ENCODE data around the gene PKD2L2. TPM values are rescaled to one million over a fixed set of nuclear protein-coding genes. Genes with fewer than 3 reads are reported as not detected.
"Not testable (repeated sequence)": the region's sequence is repeated elsewhere in the genome, so short reads cannot be mapped to it uniquely, and the experiment has no call there.

PKD2L2 gene
- polyA plus RNA-seq, 2 of the 4 experiments (the other 2 are of a cell fraction), result 0.04 to 0.05 TPM

DNA sequence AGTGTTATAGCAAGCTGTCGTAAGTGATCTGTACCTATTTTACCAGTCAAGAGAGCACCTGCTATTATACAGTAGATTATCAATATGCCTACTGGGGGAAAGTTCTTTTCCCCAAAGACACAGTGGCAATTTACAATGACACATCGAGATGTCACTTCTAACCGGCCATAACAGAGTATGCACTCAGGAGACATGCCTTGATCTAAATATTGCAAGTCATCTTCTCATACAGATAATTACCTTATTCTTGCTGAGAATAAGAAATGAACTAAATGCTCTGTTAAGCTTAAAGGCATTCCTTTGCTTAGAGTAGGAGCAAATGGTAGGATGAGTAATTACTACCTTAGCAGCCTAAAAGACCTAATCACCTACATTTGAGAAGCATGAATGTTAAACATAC, 71.6 kb downstream of the PKD2L2 start:
- FAIRE-seq, result no peak

GRCh38 chr5:137970384-137970783, 81.1 kb downstream of the PKD2L2 start:
- POLR2A ChIA-PET; H3K9me3 ChIP-seq; H3K27ac ChIP-seq; FAIRE-seq; H3K4me1 ChIP-seq; ATAC-seq; H3K4me3 ChIP-seq; DNase-seq (ENCODE audit: low read depth in 1 of 2, low spot score in 1 of 2); H3K4me2 ChIP-seq: not testable (repeated sequence)
- CTCF ChIA-PET, result interaction anchor here (0.6 kb wide), 1 partner anchor 38 kb away, joined by 3 read pairs; no protein-coding TSS in a partner anchor
- WGBS (ENCODE audit: missing lambda C conversion rate), result 78% methylated on average over 4 of the region's 4 CpGs

More for the DNA sequence above, 71.6 kb downstream of the PKD2L2 start:
- ChIA-PET POLR2A (no interaction called here), CTCF (interaction anchor here (0.9 to 1.2 kb wide), 3 partner anchors 75 to 182 kb away, joined by 3 to 4 read pairs (median 3); no protein-coding TSS in a partner anchor)
- no peaks in the 10 kb centered on the region for H3K4me1 ChIP-seq
- no peak for ATAC-seq
- no peak overlapping the region for H3K4me3 ChIP-seq
- no peak overlapping the region for H3K4me2 ChIP-seq
- no peak overlapping the region for H3K27ac ChIP-seq
- no peak for DNase-seq (ENCODE audit: low read depth in 1 of 2, low spot score in 1 of 2)
- 86% methylated on average over 3 of the region's 3 CpGs for WGBS (ENCODE audit: missing lambda C conversion rate)
- TF ChIP-seq NFE2L2 (conservative IDR thresholded peaks at IDR 0.05; ENCODE audit: low read length) (peak; percentile 88), TFCP2L1 (CRISPR knock-in tag; IDR thresholded peaks at IDR 0.05) (no peak), ELK1 (IDR thresholded peaks at IDR 0.05; ENCODE audit: low read depth, low read length) (no peak), HOXB5 (CRISPR knock-in tag; IDR thresholded peaks at IDR 0.05) (no peak), CHD4 (IDR thresholded peaks at IDR 0.05; ENCODE audit: borderline replicate concordance) (no peak), JUN (IDR thresholded peaks at IDR 0.05) (no peak), HOXB13 (CRISPR knock-in tag; IDR thresholded peaks at IDR 0.05; ENCODE audit: low read depth) (no peak), MAFK (IDR thresholded peaks at IDR 0.05; ENCODE audit: partially characterized antibody) (peak; percentile 37)
- no peaks in the 10 kb centered on the region for H3K9me3 ChIP-seq

- H3K4me2 ChIP-seq, result no peak overlapping the region
- no peak overlapping the region for H3K27ac ChIP-seq
- no peak for DNase-seq (ENCODE audit: low read depth in 1 of 2, low spot score in 1 of 2)
- ChIA-PET POLR2A (no interaction called here), CTCF (no interaction called here)
- WGBS (ENCODE audit: missing lambda C conversion rate), result 94% methylated on average over 3 of the region's 3 CpGs
- H3K4me1 ChIP-seq, result no peaks in the 10 kb centered on the region
- no peak for ATAC-seq
- TF ChIP-seq HES2 (IDR thresholded peaks at IDR 0.05) (no peak), CHD4 (IDR thresholded peaks at IDR 0.05; ENCODE audit: borderline replicate concordance) (no peak), NFE2L2 (conservative IDR thresholded peaks at IDR 0.05; ENCODE audit: low read length) (no peak), JUNB (IDR thresholded peaks at IDR 0.05) (no peak), ESRRA (IDR thresholded peaks at IDR 0.05; ENCODE audit: borderline replicate concordance, low read length) (no peak), KDM5A (IDR thresholded peaks at IDR 0.05) (no peak), MYC (IDR thresholded peaks at IDR 0.05; ENCODE audit: borderline replicate concordance, low read length) (no peak), ZNF302 (CRISPR knock-in tag; IDR thresholded peaks at IDR 0.05) (no peak), PHF8 (IDR thresholded peaks at IDR 0.05; ENCODE audit: borderline replicate concordance, low read depth) (no peak), SMC3 (IDR thresholded peaks at IDR 0.05) (no peak)
- TF ChIP-seq, protein P1, sequence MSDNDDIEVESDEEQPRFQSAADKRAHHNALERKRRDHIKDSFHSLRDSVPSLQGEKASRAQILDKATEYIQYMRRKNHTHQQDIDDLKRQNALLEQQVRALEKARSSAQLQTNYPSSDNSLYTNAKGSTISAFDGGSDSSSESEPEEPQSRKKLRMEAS (IDR thresholded peaks at IDR 0.05), result no peak
- FAIRE-seq, result no peak
- no peak overlapping the region for H3K4me3 ChIP-seq
- H3K9me3 ChIP-seq, result no peaks in the 10 kb centered on the region
These were observed 86.0 kb downstream of the PKD2L2 start for GRCh38 chr5:137975208-137975607.

DNA sequence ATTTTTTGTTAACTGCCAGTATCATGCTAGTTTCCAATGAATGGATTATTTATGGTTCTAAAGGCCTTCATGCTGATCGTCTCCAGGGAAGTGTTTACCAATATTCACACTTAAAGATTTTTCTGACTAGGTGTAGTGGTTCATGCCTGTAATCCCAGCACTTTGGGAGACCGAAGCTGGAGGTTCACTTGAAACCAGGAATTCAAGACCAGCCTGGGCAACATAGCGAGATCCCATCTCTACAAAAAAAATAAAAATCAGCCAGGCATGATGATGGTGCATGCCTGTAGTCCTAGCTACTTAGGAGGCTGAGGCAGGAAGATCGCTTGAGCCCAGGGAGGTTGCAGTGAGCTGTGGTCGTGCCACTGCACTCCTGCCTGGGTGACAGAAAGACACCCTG, 100.2 kb downstream of the PKD2L2 start:
- CTCF ChIA-PET, result interaction anchor here (1.9 kb wide), 1 partner anchor 47 kb away, joined by 7 read pairs; no protein-coding TSS in a partner anchor
- TF ChIP-seq KDM1A (IDR thresholded peaks at IDR 0.05; ENCODE audit: low read depth) (no peak), RARB (CRISPR knock-in tag; IDR thresholded peaks at IDR 0.05) (no peak), RNF2 (IDR thresholded peaks at IDR 0.05; ENCODE audit: borderline replicate concordance, low read depth) (no peak), NR3C1 (IDR thresholded peaks at IDR 0.05) (no peak), SREBF2 (IDR thresholded peaks at IDR 0.05) (no peak), MAFK (IDR thresholded peaks at IDR 0.05; ENCODE audit: partially characterized antibody) (no peak), NFE2L2 (conservative IDR thresholded peaks at IDR 0.05; ENCODE audit: low read length) (no peak), EP300 (IDR thresholded peaks at IDR 0.05) (no peak), ZNF302 (CRISPR knock-in tag; IDR thresholded peaks at IDR 0.05) (no peak), CBX8 (IDR thresholded peaks at IDR 0.05) (no peak), MYC (IDR thresholded peaks at IDR 0.05; ENCODE audit: borderline replicate concordance, low read length) (no peak)
- TF ChIP-seq, protein P2, sequence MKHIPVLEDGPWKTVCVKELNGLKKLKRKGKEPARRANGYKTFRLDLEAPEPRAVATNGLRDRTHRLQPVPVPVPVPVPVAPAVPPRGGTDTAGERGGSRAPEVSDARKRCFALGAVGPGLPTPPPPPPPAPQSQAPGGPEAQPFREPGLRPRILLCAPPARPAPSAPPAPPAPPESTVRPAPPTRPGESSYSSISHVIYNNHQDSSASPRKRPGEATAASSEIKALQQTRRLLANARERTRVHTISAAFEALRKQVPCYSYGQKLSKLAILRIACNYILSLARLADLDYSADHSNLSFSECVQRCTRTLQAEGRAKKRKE (CRISPR knock-in tag; IDR thresholded peaks at IDR 0.05; ENCODE audit: low read depth), result no peak
- DNase-seq (ENCODE audit: low read depth in 1 of 2, low spot score in 1 of 2) (no peak), ATAC-seq (no peak), FAIRE-seq (no peak)
- WGBS (ENCODE audit: missing lambda C conversion rate), result 90% methylated on average over 5 of the region's 5 CpGs
- H3K4me3 ChIP-seq, result no peak overlapping the region
- H3K4me1 ChIP-seq, result peaks cover 17% of the 10 kb centered on the region
- POLR2A ChIA-PET, result no interaction called here
- H3K9me3 ChIP-seq, result no peaks in the 10 kb centered on the region
- no peak overlapping the region for H3K4me2 ChIP-seq
- H3K27ac ChIP-seq, result no peak overlapping the region

Data from A549 (cell line).